Panc1 (cell line): ENCODE results near the gene PDZD2. TPM values are rescaled to one million over a fixed set of nuclear protein-coding genes. Genes with fewer than 3 reads are reported as not detected.

Source experiments
- ATAC-seq: fragments of 200-7000 bp; cut with Tn5 transposase; 2 replicates; pipeline ENCODE4 v1.9.1; 2020; ENCODE audit warnings: mild to moderate bottlenecking, moderate library complexity
- BruUV-seq: library from RNA; stranded (reverse); fragments of 400-500 nt; replicated peaks from 2 replicates; lab custom pipeline; 2021; lab: Mats Ljungman, UMichigan
- CTCF ChIA-PET: fragments of 300-600 bp; sonication (Branson Sonifier 250); formaldehyde crosslinking; loops from one replicate; lab custom pipeline; 2022; ENCODE audit warnings: antibody characterized with exemption; lab: Charles Lee
- POLR2A ChIA-PET: fragments of 300-600 bp; sonication (Branson Sonifier 250); formaldehyde crosslinking; loops from one replicate; lab custom pipeline; 2022; ENCODE audit warnings: antibody characterized with exemption; lab: Charles Lee
- DNase-seq: peaks from one replicate; pipeline ENCODE4 v3.0.0-alpha.2; 2010; ENCODE audit warnings: low read depth, low spot score
- H3K27ac ChIP-seq: 2 replicates; pipeline ENCODE4 v1.5.1; 2011; ENCODE audit warnings: mild to moderate bottlenecking, low read length, inconsistent platforms
- H3K27me3 ChIP-seq: fragments of 200-500 bp; sonication (Bioruptor generic); 2 replicates; pipeline ENCODE4 v1.6.0; 2014; ENCODE audit warnings: low read length, inconsistent platforms; ENCODE audit not compliant: control insufficient read depth, insufficient read depth
- H3K36me3 ChIP-seq: fragments of 200-500 bp; sonication (Bioruptor generic); 2 replicates; pipeline ENCODE4 v1.5.1; 2014; ENCODE audit warnings: inconsistent platforms, mild to moderate bottlenecking, low read length, moderate library complexity; ENCODE audit not compliant: control insufficient read depth, insufficient read depth
- H3K4me1 ChIP-seq: 2 replicates; pipeline ENCODE4 v1.5.1; 2011; ENCODE audit warnings: inconsistent platforms, mild to moderate bottlenecking, low read length, moderate library complexity; ENCODE audit not compliant: control insufficient read depth, insufficient read depth
- H3K4me3 ChIP-seq, 2 experiments: 2 replicates each; pipeline ENCODE4 v1.5.1; 2011 to 2012; ENCODE audit warnings: low read depth in 2 of 2, low read length in 2 of 2, mild to moderate bottlenecking in 2 of 2, inconsistent platforms in 1 of 2, moderate library complexity in 1 of 2
- H3K9me3 ChIP-seq: fragments of 200-500 bp; sonication (Bioruptor generic); 2 replicates; pipeline ENCODE4 v1.5.1; 2014; ENCODE audit warnings: low read depth, mild to moderate bottlenecking, inconsistent platforms, low read length, moderate library complexity; ENCODE audit not compliant: control insufficient read depth, insufficient read depth
- POLR2AphosphoS5 ChIP-seq: IDR thresholded peaks from 2 replicates; pipeline ENCODE4 v1.6.1; 2012; ENCODE audit warnings: mild to moderate bottlenecking, low read depth, low read length, moderate library complexity
- SIN3A ChIP-seq: IDR thresholded peaks from 2 replicates; pipeline ENCODE4 v1.6.1; 2012; ENCODE audit warnings: low read depth, mild to moderate bottlenecking, low read length, moderate library complexity, borderline replicate concordance; ENCODE audit not compliant: insufficient read depth
- TCF7L2 ChIP-seq: IDR thresholded peaks from 2 replicates; pipeline ENCODE4 v1.6.1; 2011; ENCODE audit warnings: mild to moderate bottlenecking, low read depth, low read length, inconsistent platforms
- in situ Hi-C: cut with HindIII; loops from 2 replicates; pipeline ENCODE4 v1.10.0; 2016; ENCODE audit warnings: low sequenced_read_pairs, low pct_unique_long_range_greater_than_20kb
- intact Hi-C: fragments of 100-400 bp; cut with micrococcal nuclease; formaldehyde crosslinking; loops from one replicate; pipeline ENCODE4 v1.10.0; 2022; ENCODE audit not compliant: unreplicated experiment
- total RNA-seq: library from RNA; stranded (reverse); gene quantifications from one replicate; pipeline ENCODE4 v1.2.1, GENCODE V29; 2021; ENCODE audit not compliant: unreplicated experiment
- TF ChIP-seq, protein P1 (sequence below), 2 experiments: IDR thresholded peaks; 2 replicates each; pipeline ENCODE4 v1.6.1; 2011 to 2012; ENCODE audit warnings: low read depth in 2 of 2, control low read depth in 1 of 2, low read length in 1 of 2, mild to moderate bottlenecking in 1 of 2, moderate library complexity in 1 of 2; ENCODE audit not compliant: insufficient read depth in 1 of 2
- TF ChIP-seq, protein P2 (sequence below): fragments of 450-650 bp; IDR thresholded peaks from 2 replicates; pipeline ENCODE4 v1.5.1; 2017; ENCODE audit warnings: mild to moderate bottlenecking

Gene PDZD2
- total RNA-seq, 1 experiment from 2014 or later, result 0.10 TPM

DNA sequence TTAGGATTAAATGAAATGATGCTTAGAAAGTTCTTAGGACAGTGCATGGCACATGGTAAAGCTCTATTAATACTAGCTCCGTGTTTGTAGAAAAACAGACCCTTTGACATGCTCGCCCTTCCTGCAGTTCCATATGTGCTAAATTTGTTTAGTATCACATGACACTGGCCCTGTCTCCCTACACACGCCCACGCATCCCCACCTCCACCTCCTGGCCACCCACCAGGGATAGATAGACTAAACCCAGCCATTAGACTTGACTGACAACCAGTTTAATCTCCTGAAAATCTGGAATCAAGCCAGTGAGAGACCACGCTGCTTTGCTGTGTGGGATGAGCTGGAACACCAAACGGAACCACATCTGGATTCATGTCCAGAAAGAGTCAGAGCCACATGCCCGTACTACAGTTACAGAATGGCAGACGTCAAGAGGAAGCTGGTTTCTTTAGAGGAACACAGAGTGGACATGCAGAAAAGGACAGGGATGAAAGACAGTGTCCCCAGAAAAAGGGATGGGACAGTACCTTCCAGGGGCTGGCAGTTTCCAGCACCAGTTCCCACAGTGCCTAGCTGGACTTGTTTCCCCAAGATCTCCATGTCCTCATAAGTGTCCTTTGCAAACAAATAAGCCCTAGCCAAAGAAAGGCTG lies 186.1 kb downstream of the PDZD2 start:
- in situ Hi-C loops, result no loop called here
- H3K27ac ChIP-seq, result no peak overlapping the region
- DNase-seq (no peak), ATAC-seq (peak; percentile 56; the same call in 1 of the 2 replicates)
- ChIA-PET POLR2A (interaction anchor here (0.6 kb wide), 1 partner anchor 33 kb away, joined by 5 read pairs; no protein-coding TSS in a partner anchor), CTCF (interaction anchor here (0.6 to 3.2 kb wide), 4 partner anchors 64 to 268 kb away, joined by 3 to 17 read pairs (median 5); no protein-coding TSS in a partner anchor)
- no peak overlapping the region for H3K4me3 ChIP-seq
- BruUV-seq, result no TSS peak
- no peaks in the 10 kb centered on the region for H3K36me3 ChIP-seq
- intact Hi-C loops, result loop anchor here (1.0 to 2.0 kb wide), 2 partner anchors 251 to 268 kb away; no protein-coding TSS in a partner anchor
- no peaks in the 10 kb centered on the region for H3K4me1 ChIP-seq
- peaks cover 18% of the 10 kb centered on the region for H3K27me3 ChIP-seq
- TF ChIP-seq SIN3A (no peak), POLR2AphosphoS5 (no peak), TCF7L2 (no peak)
- TF ChIP-seq, protein P1, sequence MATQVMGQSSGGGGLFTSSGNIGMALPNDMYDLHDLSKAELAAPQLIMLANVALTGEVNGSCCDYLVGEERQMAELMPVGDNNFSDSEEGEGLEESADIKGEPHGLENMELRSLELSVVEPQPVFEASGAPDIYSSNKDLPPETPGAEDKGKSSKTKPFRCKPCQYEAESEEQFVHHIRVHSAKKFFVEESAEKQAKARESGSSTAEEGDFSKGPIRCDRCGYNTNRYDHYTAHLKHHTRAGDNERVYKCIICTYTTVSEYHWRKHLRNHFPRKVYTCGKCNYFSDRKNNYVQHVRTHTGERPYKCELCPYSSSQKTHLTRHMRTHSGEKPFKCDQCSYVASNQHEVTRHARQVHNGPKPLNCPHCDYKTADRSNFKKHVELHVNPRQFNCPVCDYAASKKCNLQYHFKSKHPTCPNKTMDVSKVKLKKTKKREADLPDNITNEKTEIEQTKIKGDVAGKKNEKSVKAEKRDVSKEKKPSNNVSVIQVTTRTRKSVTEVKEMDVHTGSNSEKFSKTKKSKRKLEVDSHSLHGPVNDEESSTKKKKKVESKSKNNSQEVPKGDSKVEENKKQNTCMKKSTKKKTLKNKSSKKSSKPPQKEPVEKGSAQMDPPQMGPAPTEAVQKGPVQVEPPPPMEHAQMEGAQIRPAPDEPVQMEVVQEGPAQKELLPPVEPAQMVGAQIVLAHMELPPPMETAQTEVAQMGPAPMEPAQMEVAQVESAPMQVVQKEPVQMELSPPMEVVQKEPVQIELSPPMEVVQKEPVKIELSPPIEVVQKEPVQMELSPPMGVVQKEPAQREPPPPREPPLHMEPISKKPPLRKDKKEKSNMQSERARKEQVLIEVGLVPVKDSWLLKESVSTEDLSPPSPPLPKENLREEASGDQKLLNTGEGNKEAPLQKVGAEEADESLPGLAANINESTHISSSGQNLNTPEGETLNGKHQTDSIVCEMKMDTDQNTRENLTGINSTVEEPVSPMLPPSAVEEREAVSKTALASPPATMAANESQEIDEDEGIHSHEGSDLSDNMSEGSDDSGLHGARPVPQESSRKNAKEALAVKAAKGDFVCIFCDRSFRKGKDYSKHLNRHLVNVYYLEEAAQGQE (IDR thresholded peaks at IDR 0.05; ENCODE audit: insufficient read depth in 1 of 2, low read depth in 2 of 2, low read length in 1 of 2), result no peak
- TF ChIP-seq, protein P2, sequence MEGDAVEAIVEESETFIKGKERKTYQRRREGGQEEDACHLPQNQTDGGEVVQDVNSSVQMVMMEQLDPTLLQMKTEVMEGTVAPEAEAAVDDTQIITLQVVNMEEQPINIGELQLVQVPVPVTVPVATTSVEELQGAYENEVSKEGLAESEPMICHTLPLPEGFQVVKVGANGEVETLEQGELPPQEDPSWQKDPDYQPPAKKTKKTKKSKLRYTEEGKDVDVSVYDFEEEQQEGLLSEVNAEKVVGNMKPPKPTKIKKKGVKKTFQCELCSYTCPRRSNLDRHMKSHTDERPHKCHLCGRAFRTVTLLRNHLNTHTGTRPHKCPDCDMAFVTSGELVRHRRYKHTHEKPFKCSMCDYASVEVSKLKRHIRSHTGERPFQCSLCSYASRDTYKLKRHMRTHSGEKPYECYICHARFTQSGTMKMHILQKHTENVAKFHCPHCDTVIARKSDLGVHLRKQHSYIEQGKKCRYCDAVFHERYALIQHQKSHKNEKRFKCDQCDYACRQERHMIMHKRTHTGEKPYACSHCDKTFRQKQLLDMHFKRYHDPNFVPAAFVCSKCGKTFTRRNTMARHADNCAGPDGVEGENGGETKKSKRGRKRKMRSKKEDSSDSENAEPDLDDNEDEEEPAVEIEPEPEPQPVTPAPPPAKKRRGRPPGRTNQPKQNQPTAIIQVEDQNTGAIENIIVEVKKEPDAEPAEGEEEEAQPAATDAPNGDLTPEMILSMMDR, result no peak
- H3K9me3 ChIP-seq, result no peaks in the 10 kb centered on the region

DNA sequence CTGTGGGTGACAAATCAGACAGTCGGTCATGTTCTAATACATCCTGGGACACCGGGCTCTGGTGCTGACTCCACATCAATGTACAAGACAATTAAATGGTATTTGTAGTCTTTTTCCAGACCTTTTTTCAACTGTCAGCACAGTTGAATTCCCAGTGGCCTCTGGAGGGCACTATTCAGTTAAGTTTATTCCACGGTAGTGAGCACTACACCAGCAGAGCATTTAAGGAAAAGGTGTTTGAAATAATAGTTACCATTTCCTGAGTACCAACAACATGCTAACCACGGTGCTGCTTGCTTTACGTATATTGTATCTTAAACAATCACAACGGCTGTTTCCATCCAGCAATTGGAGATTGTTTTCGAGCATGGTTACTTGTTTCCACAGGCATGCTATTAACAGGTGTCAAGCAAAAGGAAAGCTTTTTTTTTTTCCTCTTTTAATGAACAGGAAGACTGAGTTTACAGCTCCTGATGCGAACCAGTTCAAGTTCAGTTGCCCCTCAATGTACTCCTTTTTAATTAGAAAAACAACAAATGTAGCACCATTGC lies 186.7 kb downstream of the PDZD2 start:
- TF ChIP-seq, protein P2, result peak; percentile 80
- TF ChIP-seq, protein P1 (IDR thresholded peaks at IDR 0.05; ENCODE audit: insufficient read depth in 1 of 2, low read depth in 2 of 2, low read length in 1 of 2), result no peak
- no TSS peak for BruUV-seq
- POLR2A ChIA-PET, result interaction anchor here (0.6 kb wide), 1 partner anchor 33 kb away, joined by 5 read pairs; no protein-coding TSS in a partner anchor
- ATAC-seq (peak; percentile 95), DNase-seq (peak; percentile 58)
- Histone ChIP-seq H3K27ac (no peak overlapping the region), H3K4me3 (no peak overlapping the region), H3K4me1 (no peaks in the 10 kb centered on the region), H3K36me3 (no peaks in the 10 kb centered on the region), H3K27me3 (peaks cover 15% of the 10 kb centered on the region), H3K9me3 (no peaks in the 10 kb centered on the region)
- in situ Hi-C loops (no loop called here), intact Hi-C loops (loop anchor here (1.0 to 2.0 kb wide), 2 partner anchors 251 to 267 kb away; no protein-coding TSS in a partner anchor)
- CTCF ChIA-PET, result interaction anchor here (0.6 to 3.2 kb wide), 4 partner anchors 63 to 267 kb away, joined by 3 to 17 read pairs (median 5); no protein-coding TSS in a partner anchor
